GM18511 (cell line): ENCODE data around the gene ADM2.
"Not testable (repeated sequence)": the region's sequence is repeated elsewhere in the genome, so short reads cannot be mapped to it uniquely, and the experiment has no call there.

ENCODE experiments used
- ATAC-seq: cut with Tn5 transposase; IDR thresholded peaks from one replicate; pipeline ENCODE4 v1.9.1; 2021; ENCODE audit warnings: mild to moderate bottlenecking, moderate library complexity; ENCODE audit not compliant: unreplicated experiment

ADM2 gene

DNA sequence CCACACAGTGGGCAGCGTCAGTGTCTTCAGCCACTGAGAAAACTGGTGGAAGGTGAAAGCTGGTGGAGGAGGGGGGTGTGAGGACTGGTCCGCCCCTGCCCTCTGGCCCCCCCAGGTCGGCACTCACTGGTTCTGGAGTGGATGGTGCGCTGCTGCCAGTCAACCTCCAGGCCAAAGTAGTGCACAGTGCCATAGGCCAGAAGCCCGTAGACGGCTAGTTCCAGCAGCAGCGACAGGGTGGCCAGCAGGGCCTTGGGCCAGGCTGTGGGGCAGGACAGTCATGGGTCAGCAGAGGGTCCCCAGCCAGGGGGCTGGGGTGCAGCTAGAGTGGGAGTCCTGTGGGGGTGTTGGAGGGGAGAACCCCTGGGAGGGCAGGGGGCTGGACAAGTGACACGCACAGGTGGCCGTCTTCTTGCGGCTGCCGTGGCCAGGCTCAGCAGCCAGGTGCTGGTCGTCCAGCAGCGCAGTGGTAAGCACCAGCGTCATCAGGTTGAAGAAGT lies 24.0 kb downstream of the ADM2 start:
- no peak for ATAC-seq

GRCh38 chr22:50505776-50506610 lies 24.6 kb downstream of the ADM2 start:
- ATAC-seq: no peak

DNA sequence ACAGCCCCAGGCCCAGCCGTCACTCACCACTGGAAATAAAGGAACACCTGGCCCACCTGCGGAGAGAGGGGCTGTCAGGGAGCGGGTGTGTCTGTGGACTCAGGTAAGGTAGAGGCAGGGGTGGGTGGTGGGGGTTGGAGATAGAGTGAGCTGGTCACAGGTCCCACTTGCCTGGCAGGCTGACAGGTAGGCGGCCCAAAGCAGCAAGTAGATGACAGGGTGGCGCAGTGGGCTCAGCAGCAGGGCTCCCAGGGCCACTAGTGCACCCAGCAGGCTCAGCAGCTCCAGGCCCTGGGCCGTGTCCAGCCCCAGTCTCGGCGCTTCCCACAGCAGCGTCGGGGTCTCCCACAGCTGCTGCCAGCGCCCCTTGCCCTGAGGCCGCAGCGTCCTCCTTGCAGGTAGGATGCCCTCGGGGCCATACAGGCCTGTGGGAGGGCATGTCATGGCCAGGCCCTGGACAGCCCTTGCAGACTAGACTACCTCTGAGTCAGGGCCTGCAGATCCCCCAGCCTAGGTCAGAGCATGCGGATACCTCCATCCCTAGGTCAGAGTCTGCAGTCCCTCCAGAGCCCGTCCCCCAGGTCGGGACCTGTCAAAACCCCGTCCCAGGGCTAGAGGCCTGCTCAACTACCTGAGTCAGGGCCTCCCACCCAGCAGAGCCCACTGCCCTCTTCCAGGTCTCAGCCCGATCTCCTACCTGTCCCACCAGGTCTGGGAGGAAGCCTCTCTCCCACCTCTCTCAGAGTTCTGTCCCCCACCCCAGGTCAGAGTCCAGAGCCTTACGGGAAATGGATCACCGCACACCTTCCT lies 25.5 kb downstream of the ADM2 start:
- no peak for ATAC-seq

- peak; percentile 63 for ATAC-seq
Measured at GRCh38 chr22:50507421-50507990, 26.2 kb downstream of the ADM2 start, which contains the start of gene LMF2. Gene LMF2, minus strand, starts transcription at chr22:50507702. Its CDS starts 27 bp downstream, at chr22:50507675.

- peak; percentile 71 for ATAC-seq
Measured at GRCh38 chr22:50507991-50508884, 26.9 kb downstream of the ADM2 start, which contains the start of gene NCAPH2. Gene NCAPH2, plus strand, starts transcription at chr22:50508224. Its CDS starts 114 bp downstream, at chr22:50508338.

DNA sequence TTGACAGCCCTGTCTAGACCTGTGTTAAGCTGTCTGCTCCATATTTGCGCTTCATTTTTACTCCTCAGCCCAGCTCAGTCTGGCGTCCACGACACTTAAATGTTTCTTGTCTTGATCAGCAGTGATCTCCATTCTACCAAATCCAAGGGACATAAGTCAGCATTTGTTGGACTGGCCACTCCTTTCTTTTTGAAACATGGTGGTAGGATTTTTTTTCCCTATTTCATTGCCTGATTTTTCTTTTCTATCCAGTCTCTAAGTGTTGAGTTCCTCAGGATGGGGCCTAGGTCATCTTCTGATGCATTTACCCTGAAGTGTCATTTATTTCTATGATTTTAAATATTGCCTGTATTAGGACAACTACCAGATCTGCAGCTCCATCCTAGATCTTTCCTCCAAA lies 27.6 kb downstream of the ADM2 start:
- no peak for ATAC-seq

DNA sequence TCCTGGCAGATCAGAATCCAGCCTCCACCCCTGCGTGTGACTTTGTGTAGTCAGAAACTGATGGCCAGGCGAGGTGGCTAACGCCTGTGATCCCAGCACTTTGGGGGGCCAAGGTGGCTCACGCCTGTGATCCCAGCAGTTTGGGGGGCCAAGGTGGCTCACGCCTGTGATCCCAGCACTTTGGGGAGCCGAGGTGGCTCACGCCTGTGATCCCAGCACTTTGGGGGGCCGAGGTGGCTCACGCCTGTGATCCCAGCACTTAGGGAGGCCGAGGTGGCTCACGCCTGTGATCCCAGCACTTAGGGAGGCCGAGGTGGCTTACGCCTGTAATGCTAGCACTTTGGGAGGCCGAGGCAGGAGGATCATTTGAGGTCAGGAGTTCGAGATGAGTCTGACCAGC lies 31.8 kb downstream of the ADM2 start:
- ATAC-seq: no peak

DNA sequence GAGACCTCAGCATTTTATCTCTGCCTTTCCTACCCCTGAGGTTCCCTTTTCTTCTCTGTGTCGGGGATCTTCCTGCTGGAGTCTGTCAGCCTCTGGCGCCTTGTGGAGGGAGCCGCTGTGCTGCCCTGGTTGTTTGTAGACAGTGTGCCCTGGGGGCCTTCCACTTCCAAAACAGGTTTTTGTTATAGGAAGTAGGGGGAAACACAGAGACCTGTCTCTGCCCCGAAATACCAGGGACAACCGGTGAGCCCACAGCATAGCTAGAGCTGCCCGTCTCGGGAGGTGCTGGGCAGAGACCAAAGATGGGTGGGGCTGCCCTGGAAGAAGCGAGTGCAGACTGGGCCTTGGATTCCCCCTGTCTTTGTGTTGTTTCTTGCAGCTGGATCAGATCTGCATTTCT lies 34.7 kb downstream of the ADM2 start:
- no peak for ATAC-seq

DNA sequence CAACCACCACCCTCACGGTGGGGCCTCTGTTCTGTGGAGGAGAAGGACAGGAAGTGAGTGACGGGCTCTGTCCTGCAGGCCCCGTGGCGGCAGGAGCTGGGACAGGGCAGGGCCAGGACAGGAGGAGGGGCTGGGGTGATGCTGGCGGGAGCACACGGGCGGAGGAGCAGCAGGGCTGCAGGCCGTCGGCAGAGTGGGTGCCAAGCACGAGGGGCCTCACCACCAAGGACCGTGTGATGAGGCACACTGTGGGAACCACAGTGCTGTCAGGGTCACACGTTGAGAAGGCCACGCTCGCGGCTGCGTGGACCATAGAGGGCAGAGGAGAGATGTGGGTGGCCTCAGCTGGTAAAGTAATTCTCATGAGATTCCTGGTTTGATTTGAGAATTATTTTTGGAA lies 35.5 kb downstream of the ADM2 start:
- no peak for ATAC-seq

DNA sequence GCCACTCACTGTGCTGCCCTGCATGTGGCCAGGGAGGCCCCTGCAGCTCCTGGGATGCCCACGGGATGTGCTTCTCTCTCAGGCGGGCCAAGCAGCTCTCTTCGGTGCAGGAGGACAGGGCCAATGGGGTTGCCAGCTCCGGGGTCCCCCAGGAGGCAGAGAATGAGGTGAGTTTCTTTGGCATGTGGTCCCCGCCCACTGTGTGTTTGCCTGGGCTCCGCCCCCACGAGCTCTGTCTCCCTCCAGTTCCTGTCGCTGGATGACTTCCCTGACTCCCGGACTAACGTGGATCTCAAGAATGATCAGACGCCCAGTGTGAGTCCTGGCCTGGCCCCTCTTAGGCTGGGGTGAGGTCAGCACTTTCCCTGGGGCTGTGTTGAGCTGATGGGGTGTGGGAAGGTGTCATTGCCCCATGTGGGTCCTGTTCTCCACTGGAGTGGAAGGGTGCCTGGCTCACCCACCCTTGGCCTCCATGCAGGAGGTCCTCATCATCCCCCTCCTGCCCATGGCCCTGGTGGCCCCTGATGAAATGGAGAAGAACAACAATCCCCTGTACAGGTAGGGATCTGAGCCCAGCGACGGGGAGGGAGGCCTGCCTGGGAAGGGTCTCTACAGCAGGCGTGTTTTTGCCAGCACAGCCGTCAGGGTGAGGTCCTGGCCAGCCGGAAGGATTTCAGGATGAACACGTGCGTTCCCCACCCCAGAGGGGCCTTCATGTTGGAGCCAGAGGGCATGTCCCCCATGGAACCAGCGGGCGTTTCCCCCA lies 36.3 kb downstream of the ADM2 start:
- no peak for ATAC-seq

GRCh38 chr22:50518606-50519005 lies 37.3 kb downstream of the ADM2 start:
- no peak for ATAC-seq

GRCh38 chr22:50519151-50519550 lies 37.8 kb downstream of the ADM2 start:
- ATAC-seq: no peak

DNA sequence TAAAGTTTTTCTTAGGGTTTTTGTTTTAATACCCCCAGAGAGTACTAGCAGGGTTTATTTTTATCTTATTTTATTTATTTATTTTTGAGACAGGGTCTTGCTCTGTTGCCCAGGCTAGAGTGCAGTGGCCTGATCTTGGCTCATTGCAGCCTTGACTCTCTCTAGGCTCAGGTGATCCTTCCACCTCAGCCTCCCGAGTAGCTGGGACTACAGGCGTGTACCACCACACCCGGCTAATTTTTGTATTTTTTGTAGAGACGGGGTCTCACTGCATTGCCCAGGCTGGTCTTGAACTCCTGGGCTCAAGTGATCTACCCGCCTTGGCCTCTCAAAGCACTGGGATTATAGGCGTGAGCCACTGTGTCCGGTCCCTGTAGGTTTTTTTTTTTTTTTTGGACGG lies 38.8 kb downstream of the ADM2 start:
- not testable (repeated sequence) for ATAC-seq

DNA sequence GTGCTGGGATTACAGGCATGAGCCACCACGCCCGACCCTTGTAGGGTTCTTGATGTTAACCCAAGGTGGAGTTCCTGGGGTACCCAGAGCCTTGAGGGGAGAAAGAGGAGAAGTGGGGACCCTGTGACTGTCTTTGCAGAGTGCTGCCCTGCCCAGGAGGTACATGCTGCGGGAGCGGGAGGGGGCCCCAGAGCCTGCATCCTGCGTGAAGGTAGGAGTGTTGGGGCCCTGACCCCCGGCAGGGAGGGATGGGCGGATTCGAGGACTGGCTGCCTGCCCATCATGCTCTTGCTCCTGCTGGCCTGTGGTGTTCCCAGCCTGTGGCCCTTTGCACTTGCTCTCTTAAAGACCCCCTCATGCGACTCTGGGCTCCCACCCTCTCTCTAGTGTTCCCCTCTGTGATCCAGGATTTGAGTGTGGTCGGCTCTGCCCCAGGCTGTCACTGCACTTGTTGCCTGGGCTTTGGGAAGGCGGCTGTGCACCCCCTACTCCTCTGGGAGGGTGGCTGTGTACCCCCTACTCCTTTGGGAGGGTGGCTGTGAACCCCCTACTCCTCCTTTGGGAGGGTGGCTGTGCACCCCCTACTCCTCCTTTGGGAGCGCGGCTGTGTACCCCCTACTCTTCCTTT lies 39.6 kb downstream of the ADM2 start:
- no peak for ATAC-seq

DNA sequence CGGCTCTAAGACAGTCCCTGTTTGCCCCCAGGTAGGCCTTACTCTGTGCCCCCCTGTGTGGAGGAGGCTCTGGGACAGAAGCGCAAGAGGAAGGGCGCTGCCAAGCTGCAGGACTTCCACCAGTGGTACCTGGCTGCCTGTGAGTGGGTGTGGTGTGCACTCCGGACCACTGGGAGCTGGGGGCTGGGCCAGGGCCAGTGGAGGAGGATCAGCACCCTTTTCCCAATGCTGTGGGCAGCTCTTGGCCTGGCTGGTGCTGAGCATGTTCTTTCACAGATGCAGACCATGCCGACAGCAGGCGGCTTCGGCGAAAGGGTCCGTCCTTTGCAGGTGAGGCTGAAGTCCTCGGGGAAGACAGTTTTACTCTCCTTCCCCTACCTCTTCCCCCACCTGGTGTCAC lies 40.4 kb downstream of the ADM2 start:
- no peak for ATAC-seq

DNA sequence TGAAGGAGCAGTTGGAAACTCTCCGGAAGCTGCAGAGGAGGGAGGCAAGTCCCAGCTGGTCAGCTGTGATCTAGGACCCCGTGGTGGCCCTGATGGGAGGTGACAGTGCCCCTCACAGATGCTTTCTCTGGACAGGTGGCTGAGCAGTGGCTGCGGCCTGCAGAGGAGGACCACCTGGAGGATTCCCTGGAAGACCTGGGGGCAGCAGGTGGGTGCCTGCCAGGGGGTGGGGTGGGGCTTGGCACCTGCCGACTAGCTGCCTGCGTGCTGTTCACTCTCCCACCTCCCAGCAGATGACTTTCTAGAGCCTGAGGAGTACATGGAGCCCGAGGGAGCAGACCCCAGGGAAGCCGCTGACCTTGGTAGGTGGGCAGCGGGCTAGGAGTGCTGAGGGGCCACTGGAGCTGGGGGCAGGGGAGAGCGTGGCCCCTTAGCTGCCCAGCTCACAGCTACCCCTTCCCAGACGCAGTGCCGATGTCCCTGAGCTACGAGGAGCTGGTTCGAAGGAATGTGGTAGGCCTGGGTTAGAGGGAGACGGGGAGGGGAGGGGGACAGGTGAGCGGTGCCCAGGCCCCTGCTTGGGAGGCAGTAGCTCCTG lies 41.0 kb downstream of the ADM2 start:
- ATAC-seq: no peak

DNA sequence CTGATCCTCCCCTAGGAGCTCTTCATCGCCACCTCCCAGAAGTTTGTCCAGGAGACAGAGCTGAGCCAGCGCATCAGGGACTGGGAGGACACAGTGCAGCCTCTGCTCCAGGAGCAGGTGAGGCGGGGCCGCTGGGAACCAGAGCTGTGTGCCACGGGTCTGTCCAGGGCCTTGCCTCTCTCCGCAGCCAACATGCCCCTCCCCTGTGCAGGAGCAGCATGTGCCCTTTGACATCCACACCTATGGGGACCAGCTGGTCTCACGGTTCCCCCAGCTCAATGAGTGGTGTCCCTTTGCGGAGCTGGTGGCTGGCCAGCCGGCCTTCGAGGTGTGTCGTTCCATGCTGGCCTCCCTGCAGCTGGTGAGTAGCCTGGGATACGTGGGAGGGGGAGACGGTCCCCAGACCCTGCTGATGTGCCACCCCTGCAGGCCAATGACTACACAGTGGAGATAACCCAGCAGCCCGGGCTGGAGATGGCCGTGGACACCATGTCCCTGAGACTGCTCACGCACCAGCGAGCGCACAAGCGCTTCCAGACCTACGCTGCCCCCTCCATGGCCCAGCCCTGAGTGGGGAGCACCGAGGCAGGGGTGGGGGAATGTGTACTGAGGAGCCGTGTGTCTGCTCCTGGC lies 41.6 kb downstream of the ADM2 start:
- ATAC-seq: no peak

GRCh38 chr22:50523458-50523805 lies 42.1 kb downstream of the ADM2 start:
- ATAC-seq: no peak
